NCI-H510A (cell line): ENCODE data around the gene TENM4.
"Not testable (repeated sequence)": the region's sequence is repeated elsewhere in the genome, so short reads cannot be mapped to it uniquely, and the experiment has no call there.

Experiments used
- DNase-seq: peaks from one replicate; lab custom pipeline; 2025; lab: John Stamatoyannopoulos, UW

The TENM4 gene

GRCh38 chr11:79208126-79208525, 232.7 kb downstream of the TENM4 start:
- no peak for DNase-seq

GRCh38 chr11:79206951-79207350, 233.9 kb downstream of the TENM4 start:
- no peak for DNase-seq

- no peak for DNase-seq
These were observed 235.0 kb downstream of the TENM4 start for GRCh38 chr11:79205786-79206185.

- no peak for DNase-seq
These were observed 239.0 kb downstream of the TENM4 start for GRCh38 chr11:79201677-79202347.

GRCh38 chr11:79200398-79201070, 240.3 kb downstream of the TENM4 start:
- DNase-seq: no peak

GRCh38 chr11:79199729-79200354, 241.0 kb downstream of the TENM4 start:
- no peak for DNase-seq

- no peak for DNase-seq
These were observed 242.0 kb downstream of the TENM4 start for GRCh38 chr11:79198898-79199250.

GRCh38 chr11:79198203-79198897, 242.5 kb downstream of the TENM4 start:
- DNase-seq: no peak

GRCh38 chr11:79196950-79197349, 243.9 kb downstream of the TENM4 start:
- DNase-seq: no peak

- no peak for DNase-seq
These were observed 245.6 kb downstream of the TENM4 start for GRCh38 chr11:79195209-79195608.

- DNase-seq: no peak
These were observed 247.0 kb downstream of the TENM4 start for GRCh38 chr11:79193663-79194310.

GRCh38 chr11:79192836-79193235, 248.0 kb downstream of the TENM4 start:
- no peak for DNase-seq

- DNase-seq: not testable (repeated sequence)
These were observed 249.1 kb downstream of the TENM4 start for GRCh38 chr11:79191716-79192115.

GRCh38 chr11:79190553-79190952, 250.3 kb downstream of the TENM4 start:
- DNase-seq: not testable (repeated sequence)

GRCh38 chr11:79189601-79190000, 251.2 kb downstream of the TENM4 start:
- peak; percentile 58 for DNase-seq

GRCh38 chr11:79189055-79189454, 251.8 kb downstream of the TENM4 start:
- no peak for DNase-seq

- DNase-seq: no peak
These were observed 254.2 kb downstream of the TENM4 start for GRCh38 chr11:79186669-79187068.

- no peak for DNase-seq
These were observed 255.5 kb downstream of the TENM4 start for GRCh38 chr11:79185351-79185750.

GRCh38 chr11:79184285-79184684, 256.5 kb downstream of the TENM4 start:
- no peak for DNase-seq

- DNase-seq: no peak
These were observed 258.0 kb downstream of the TENM4 start for GRCh38 chr11:79182794-79183193.

GRCh38 chr11:79179087-79179486, 261.7 kb downstream of the TENM4 start:
- no peak for DNase-seq
